Panc1 (cell line): ENCODE measurements around the gene GBF1.

Source experiments
- POLR2AphosphoS5 ChIP-seq: IDR thresholded peaks from 2 replicates; pipeline ENCODE4 v1.6.1; 2012; ENCODE audit warnings: mild to moderate bottlenecking, low read depth, low read length, moderate library complexity
- TCF7L2 ChIP-seq: IDR thresholded peaks from 2 replicates; pipeline ENCODE4 v1.6.1; 2011; ENCODE audit warnings: mild to moderate bottlenecking, low read depth, low read length, inconsistent platforms

DNA sequence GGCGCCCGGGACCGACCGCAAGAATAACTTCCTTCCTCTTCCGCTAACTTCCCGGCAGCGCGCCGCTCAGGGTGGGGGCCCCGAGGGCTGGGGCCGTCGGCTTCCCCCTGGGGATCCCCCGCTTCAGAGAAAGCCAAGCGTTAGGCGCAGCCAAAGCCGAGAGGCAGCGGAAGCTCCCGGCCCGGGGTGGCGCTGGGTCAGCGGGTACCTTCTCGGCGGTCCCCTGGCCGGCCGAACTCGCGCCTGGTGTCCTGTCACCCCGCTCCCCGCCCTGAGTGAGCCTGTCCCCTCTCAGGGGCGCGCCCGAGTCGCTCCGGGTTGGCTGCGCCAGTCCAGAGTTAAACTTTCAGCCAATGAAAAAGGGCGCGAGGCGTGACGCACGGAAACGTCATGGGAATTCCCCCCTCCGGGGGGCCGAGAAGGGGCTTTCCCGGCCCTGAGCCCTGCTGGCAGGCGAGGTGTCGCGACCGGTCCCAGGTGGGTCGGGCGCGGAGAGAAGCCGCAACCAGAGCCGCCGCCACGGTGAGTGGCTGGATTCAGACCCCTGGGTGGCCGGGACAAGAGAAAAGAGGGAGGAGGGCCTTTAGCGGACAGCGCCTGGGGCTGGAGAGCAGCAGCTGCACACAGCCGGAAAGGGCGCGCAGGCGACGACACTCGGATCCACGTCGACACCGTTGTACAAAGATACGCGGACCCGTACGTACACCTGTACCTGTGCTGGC, 148.9 kb downstream of the GBF1 start:
- peak; percentile 55; the same call in 1 of the 2 replicates for TF ChIP-seq TCF7L2
- peak; percentile 47 for TF ChIP-seq POLR2AphosphoS5
